Measurements from ENCODE around the gene PLD5.

DNA sequence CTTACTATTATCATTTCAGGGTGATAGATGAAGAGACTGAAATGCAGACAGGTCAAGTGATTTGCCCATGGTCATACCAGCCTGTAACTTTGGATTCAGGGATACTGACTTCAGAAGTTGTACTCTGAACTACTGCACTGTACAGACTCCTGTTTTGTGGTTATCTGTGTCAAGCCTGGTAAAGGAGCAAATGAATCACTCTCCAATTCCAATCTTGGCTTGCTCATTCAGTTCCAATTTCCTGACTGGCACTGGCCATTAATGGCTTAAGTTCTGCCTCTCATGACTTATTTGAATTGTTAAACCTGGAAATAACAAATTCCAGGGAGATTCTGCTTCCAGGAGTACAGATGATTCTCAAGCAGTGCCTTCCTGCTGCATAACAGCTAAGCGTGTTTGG is 45.4 kb upstream of the PLD5 start:
- TF ChIP-seq TEAD4 (IDR thresholded peaks at IDR 0.05) (no peak), CEBPB (IDR thresholded peaks at IDR 0.05) (no peak), TAF1 (IDR thresholded peaks at IDR 0.05; ENCODE audit: low read depth) (no peak), NFIC (IDR thresholded peaks at IDR 0.05) (no peak), EGR1 (IDR thresholded peaks at IDR 0.05) (no peak), RAD21 (IDR thresholded peaks at IDR 0.05; ENCODE audit: low read depth) (no peak), ZBTB7A (IDR thresholded peaks at IDR 0.05; ENCODE audit: low read depth) (no peak), EP300 (IDR thresholded peaks at IDR 0.05; ENCODE audit: borderline replicate concordance) (no peak), TCF12 (IDR thresholded peaks at IDR 0.05; ENCODE audit: low read depth) (no peak)
- TF ChIP-seq, protein P1, sequence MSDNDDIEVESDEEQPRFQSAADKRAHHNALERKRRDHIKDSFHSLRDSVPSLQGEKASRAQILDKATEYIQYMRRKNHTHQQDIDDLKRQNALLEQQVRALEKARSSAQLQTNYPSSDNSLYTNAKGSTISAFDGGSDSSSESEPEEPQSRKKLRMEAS (IDR thresholded peaks at IDR 0.05): no peak
- TF ChIP-seq, protein P2, sequence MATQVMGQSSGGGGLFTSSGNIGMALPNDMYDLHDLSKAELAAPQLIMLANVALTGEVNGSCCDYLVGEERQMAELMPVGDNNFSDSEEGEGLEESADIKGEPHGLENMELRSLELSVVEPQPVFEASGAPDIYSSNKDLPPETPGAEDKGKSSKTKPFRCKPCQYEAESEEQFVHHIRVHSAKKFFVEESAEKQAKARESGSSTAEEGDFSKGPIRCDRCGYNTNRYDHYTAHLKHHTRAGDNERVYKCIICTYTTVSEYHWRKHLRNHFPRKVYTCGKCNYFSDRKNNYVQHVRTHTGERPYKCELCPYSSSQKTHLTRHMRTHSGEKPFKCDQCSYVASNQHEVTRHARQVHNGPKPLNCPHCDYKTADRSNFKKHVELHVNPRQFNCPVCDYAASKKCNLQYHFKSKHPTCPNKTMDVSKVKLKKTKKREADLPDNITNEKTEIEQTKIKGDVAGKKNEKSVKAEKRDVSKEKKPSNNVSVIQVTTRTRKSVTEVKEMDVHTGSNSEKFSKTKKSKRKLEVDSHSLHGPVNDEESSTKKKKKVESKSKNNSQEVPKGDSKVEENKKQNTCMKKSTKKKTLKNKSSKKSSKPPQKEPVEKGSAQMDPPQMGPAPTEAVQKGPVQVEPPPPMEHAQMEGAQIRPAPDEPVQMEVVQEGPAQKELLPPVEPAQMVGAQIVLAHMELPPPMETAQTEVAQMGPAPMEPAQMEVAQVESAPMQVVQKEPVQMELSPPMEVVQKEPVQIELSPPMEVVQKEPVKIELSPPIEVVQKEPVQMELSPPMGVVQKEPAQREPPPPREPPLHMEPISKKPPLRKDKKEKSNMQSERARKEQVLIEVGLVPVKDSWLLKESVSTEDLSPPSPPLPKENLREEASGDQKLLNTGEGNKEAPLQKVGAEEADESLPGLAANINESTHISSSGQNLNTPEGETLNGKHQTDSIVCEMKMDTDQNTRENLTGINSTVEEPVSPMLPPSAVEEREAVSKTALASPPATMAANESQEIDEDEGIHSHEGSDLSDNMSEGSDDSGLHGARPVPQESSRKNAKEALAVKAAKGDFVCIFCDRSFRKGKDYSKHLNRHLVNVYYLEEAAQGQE (IDR thresholded peaks at IDR 0.05; ENCODE audit: low read depth): no peak
- TF ChIP-seq, protein P3, sequence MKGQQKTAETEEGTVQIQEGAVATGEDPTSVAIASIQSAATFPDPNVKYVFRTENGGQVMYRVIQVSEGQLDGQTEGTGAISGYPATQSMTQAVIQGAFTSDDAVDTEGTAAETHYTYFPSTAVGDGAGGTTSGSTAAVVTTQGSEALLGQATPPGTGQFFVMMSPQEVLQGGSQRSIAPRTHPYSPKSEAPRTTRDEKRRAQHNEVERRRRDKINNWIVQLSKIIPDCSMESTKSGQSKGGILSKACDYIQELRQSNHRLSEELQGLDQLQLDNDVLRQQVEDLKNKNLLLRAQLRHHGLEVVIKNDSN (IDR thresholded peaks at IDR 0.05): no peak
